Measurements from ENCODE around the gene RPL29.

RPL29 gene

DNA sequence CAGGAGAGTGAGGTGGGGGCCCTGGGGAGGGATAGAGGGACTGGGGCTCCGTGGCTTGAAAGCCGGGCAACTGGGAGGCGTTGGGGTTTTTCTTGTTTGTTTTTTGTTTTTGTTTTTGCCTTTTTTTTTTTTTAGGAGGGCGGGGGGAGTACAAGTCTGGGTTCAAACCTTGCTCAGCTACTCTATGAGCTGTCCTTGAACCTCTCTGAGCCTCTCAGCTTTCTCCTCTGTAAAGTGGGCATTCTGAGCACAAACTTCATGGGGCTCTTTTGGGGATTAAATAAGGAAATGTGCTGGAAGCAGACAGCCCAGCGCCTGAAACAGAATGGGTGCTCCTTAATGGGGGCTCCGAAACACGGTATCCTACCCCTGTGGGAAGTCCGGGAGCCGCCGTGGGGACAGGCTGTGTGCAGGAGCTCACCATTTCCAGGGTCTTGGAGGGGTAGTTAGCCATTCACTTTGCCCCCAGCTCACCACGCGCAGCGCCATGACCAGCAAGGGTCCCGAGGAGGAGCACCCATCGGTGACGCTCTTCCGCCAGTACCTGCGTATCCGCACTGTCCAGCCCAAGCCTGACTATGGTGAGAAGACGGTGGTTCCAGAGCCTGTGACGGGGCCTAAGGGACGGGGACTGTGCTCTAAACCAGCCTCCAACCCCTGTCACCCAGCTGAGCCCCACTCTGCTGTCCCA is 12.0 kb downstream of the RPL29 start:
- DNase-seq (ENCODE audit: low read depth in 2 of 2) = no peak

- DNase-seq (ENCODE audit: low read depth in 2 of 2) = peak; percentile 68 to 79
Observed at GRCh38 chr3:51982838-51983577, 12.7 kb downstream of the RPL29 start, which contains the start of gene ACY1. TSS of gene ACY1 (plus strand) at chr3:51983535. CDS start at chr3:51984065, 530 bp downstream.

DNA sequence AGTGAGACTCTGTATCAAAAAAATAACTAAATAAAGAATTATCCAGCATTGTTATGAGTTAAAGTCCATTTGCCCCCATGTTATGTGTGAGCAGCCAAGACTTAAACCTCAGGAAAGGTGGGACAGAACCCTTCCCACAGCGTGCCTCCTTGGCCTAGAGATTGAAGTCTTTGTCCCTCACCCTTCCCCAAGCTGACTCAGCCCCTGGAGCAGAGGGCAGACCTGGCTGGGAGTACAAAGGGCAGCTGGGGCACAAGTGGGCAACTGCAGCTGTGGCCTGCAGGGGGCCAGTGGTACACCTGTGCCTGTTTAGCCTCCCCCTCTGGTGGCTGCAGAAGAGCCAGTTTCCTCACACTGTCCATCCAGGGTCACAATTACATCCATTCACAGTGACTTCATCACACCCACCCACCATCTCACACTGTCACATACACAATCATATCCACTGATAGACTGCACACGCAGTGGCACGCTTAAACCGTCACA is 13.3 kb downstream of the RPL29 start:
- DNase-seq (ENCODE audit: low read depth in 2 of 2) = no peak

DNA sequence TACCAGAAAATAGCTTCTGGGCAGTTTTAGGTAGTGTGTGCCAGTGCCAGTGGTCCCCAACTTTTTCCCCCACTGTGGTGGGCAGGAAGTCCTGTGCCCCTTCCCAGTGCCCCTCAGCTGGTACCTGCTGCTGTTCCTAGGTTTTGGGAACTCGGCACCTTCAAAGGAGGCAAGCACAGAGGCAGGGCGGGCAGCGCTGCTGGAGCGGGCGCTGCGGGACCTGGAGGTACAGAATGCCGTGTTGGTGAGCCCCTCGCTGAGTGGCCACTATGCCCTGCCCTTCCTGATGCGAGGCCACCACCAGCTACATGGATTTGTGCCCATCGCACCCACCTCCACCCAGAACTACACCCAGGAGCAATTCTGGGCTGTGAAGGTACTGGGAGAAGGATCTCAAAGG is 15.4 kb downstream of the RPL29 start:
- no peak for DNase-seq (ENCODE audit: low read depth in 2 of 2)

- DNase-seq (ENCODE audit: low read depth in 2 of 2) = no peak
Observed at GRCh38 chr3:51978143-51978502, 17.6 kb downstream of the RPL29 start.

- DNase-seq (ENCODE audit: low read depth in 2 of 2) = no peak
Observed at GRCh38 chr3:51977446-51978142, 18.1 kb downstream of the RPL29 start.

GRCh38 chr3:51975852-51976549 is 19.7 kb downstream of the RPL29 start:
- no peak for DNase-seq (ENCODE audit: low read depth in 2 of 2)

- DNase-seq (ENCODE audit: low read depth in 2 of 2) = peak; percentile 38 to 54
Observed at GRCh38 chr3:51974963-51975851, 20.5 kb downstream of the RPL29 start, which contains the start of gene ABHD14A. TSS of gene ABHD14A (plus strand) at chr3:51975064. CDS start at chr3:51975136, 72 bp downstream.

GRCh38 chr3:51974277-51974962 is 21.3 kb downstream of the RPL29 start:
- DNase-seq (ENCODE audit: low read depth in 2 of 2) = no peak

GRCh38 chr3:51971350-51971749 is 24.3 kb downstream of the RPL29 start:
- no peak for DNase-seq (ENCODE audit: low read depth in 2 of 2)

- no peak for DNase-seq (ENCODE audit: low read depth in 2 of 2)
Observed at GRCh38 chr3:51970606-51971300, 24.9 kb downstream of the RPL29 start.

DNA sequence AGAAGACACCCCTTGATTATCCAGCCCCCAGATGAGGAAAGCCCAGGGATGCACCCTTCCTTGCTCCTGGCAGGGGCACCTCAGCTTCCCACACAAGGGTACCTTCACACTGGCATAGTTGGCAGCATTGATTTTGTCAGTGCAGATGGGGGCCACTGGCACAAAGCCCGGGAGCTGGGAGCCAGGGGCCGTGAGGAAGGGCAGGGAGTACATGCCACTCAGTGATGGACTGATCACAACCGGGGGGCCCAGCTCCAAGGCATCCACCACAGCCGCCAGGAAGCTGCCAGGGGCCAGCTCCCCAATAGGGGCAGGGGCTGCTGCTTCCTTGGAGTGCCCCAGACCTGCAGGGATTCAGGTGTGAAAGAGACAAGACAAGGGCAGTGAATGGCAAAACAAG is 25.9 kb downstream of the RPL29 start:
- no peak for DNase-seq (ENCODE audit: low read depth in 2 of 2)

DNA sequence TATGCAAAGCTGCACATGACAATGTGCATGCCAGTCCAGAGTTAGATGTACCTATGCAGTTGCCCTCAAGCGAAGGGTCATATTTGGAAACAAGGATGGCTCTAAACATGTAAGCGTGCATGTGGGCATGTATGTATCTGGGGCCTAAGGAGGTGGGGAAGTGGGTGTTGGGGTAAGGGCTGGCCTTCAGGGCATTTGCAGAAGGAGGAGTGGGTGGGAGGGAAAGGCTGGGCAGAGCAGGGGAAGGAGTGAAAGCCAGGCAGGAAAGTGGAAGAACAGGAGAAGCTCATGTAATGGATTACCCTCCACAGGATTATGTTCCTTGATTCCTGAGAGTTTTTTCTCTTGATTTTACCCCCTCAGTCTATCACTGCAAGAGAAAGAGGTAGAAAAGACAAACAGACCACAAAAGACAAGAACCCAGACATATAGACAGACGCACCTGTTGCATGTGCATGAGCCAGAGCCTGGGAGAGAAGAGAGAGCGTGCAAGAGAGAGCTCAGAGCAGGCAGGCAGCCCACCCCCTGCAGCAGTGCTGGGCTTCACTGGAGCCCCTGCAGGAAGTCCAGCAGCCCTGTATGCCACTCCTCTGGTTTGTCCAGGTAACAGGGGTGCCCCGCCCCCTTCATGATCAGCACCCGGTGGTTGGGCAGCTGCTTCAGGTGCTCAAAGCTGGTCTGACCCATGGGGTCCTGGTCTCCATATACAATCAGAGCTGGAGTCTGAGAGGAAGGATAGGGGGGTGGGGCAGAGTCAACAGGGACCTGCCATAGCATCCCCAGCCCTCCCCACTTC is 26.6 kb downstream of the RPL29 start:
- DNase-seq (ENCODE audit: low read depth in 2 of 2) = no peak

DNA sequence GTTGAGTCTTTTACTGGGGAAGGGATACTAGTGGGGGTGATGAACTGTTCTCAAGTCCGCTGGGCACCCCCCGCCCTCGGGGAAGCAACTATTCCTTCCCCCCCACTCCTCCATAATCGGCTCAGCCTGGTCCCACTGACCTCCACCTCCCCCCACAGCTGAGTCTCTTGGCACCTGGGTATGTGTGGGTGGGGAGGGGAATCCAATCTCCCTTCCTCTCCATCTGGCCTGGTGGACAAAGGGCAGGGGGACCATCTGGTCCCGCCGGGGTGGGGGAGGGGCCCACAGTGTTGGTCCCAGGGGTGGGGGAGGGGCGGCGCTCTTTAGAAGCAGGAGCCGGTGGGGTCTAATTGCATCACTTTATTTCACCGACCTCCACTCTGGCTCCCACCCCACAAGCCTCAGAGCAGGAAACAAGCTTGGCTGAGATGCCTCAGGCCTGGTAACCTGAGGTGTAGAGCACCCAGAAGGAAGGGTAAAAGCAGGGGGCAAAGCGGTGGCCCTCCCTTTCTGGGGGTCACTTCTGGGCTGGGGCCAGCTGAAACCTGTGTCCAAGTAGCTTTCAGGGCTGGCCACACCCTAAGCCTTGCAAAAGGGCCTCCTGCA is 27.4 kb downstream of the RPL29 start:
- DNase-seq (ENCODE audit: low read depth in 2 of 2) = no peak

DNA sequence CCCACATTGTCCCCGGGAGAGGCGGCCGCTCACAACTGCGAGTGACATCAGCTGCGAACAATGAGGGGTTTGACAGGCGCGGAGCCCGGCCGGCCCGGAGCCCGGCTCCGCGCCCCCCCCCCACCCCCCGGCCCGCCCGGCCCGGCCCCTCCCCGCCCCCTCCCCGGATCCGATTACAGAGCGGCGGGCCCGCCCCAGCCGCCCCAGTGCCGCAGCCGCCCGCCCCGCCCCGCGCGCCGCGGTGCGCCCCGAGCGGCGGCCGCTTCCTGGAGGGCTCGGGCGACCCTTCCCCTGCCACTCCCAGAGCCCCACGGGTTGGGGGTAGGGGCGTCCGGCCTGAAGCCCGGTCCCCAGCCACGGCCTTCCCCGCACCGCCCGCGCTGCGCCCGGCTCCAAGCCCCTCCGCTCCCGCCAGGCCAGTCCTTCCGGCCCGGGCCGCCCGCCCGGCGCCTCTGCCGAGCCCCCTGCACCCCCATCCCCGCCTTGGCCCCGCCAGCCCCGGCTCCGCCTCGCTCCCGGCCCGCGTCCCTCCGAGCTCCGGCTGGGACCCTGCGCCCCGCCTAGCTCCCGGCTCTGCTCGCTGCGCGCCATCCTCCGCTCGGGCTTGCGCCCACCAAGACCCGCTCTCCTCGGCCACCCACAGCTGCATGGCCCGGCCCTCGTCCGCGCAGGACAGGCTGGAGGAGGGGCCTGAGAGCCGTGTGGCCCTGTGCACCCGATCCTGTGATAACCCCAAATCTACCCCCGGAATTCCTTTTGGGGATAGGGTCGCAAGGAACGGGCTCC is 28.1 kb downstream of the RPL29 start, which contains the start of gene PCBP4:
PCBP4 (minus strand) TSS at position 71 of the 786 bp plus-strand sequence. CDS start 6,214 bp downstream, outside the sequence.
- no peak for DNase-seq (ENCODE audit: low read depth in 2 of 2)

GRCh38 chr3:51966922-51967383 is 28.7 kb downstream of the RPL29 start:
- no peak for DNase-seq (ENCODE audit: low read depth in 2 of 2)

DNA sequence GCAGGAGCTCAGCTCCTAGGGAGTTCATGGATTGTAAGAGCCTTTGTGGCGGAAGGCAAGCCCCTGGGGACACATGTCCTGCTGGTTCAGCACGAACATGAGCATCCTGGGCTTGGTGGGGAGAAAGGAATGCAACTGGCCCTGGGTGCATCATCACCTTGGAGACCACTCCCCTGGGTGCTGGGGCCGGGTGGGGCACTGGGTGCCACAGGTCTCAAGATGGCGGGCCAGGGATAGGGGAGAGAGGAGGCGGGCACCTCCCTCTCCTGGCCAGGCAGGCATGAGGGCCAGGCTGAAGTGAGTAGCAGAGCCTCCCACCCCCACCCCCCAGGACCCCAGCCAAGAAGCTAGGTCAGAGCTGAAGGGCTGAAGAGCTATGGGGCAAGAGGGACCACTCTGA is 29.2 kb downstream of the RPL29 start:
- no peak for DNase-seq (ENCODE audit: low read depth in 2 of 2)

Measured in stimulated activated CD4-positive, alpha-beta T cell treated with anti-CD3 and anti-CD28 coated beads, Interleukin-15, amount 100 ng/mL, for 48 hours (primary cell).